Activated B cell treated with CpG ODN at 0.5 μM for 24 hours (primary cell): ENCODE data around the gene KCNQ2. TPM values are rescaled to one million over a fixed set of nuclear protein-coding genes. Genes with fewer than 3 reads are reported as not detected.

Source experiments
- ATAC-seq: fragments of 200-7000 bp; cut with Tn5 transposase; one replicate; pipeline ENCODE4 v1.10.0; 2021; ENCODE audit warnings: low read depth, mild to moderate bottlenecking, moderate library complexity
- CTCF ChIA-PET: fragments of 350-600 bp; sonication (Branson Sonifier 250); formaldehyde crosslinking; loops from one replicate; lab custom pipeline; 2021; ENCODE audit warnings: antibody characterized with exemption; lab: Charles Lee
- POLR2A ChIA-PET: fragments of 350-600 bp; sonication (Branson Sonifier 250); formaldehyde crosslinking; loops from one replicate; lab custom pipeline; 2021; ENCODE audit warnings: antibody characterized with exemption; lab: Charles Lee
- DNase-seq: peaks from one replicate; pipeline ENCODE4 v3.0.0; 2022
- H3K27ac Mint-ChIP-seq: one replicate; pipeline ENCODE4 v1.8.0; 2020; ENCODE audit warnings: mixed read lengths
- H3K27me3 Mint-ChIP-seq: one replicate; pipeline ENCODE4 v1.8.0; 2021; ENCODE audit warnings: mixed read lengths
- H3K36me3 Mint-ChIP-seq: one replicate; pipeline ENCODE4 v1.8.0; 2021; ENCODE audit warnings: low read depth, mixed read lengths
- H3K4me1 Mint-ChIP-seq: one replicate; pipeline ENCODE4 v1.8.0; 2021; ENCODE audit warnings: mixed read lengths
- H3K4me3 Mint-ChIP-seq: one replicate; pipeline ENCODE4 v1.8.0; 2020; ENCODE audit warnings: mild to moderate bottlenecking, mixed read lengths
- H3K9me3 Mint-ChIP-seq: one replicate; pipeline ENCODE4 v1.8.0; 2020; ENCODE audit warnings: mixed read lengths
- CTCF ChIP-seq: fragments of 200-600 bp; IDR thresholded peaks from one replicate; pipeline ENCODE4 v1.8.0; 2022; ENCODE audit warnings: antibody characterized with exemption, mild to moderate bottlenecking
- intact Hi-C: fragments of 100-400 bp; cut with micrococcal nuclease; formaldehyde crosslinking; loops from one replicate; pipeline ENCODE4 v1.15.1; 2024
- total RNA-seq: library from RNA; stranded (reverse); gene quantifications from 2 replicates; pipeline ENCODE4 v1.2.3, GENCODE V29; 2022

Gene KCNQ2
- total RNA-seq, 1 donor from 2014 or later, result not detected

GRCh38 chr20:63359937-63360849, 112.3 kb downstream of the KCNQ2 start:
- Mint-ChIP-seq H3K27me3 (peaks cover 18% of the 10 kb centered on the region), H3K36me3 (no peaks in the 10 kb centered on the region), H3K4me1 (peaks cover 4% of the 10 kb centered on the region), H3K9me3 (no peaks in the 10 kb centered on the region), H3K27ac (no peak overlapping the region), H3K4me3 (no peak overlapping the region)
- DNase-seq, result no peak
- ATAC-seq, result no peak
- ChIA-PET POLR2A (no interaction called here), CTCF (no interaction called here)
- intact Hi-C loops, result no loop called here
- no peak for TF ChIP-seq CTCF

GRCh38 chr20:63359164-63359934, 113.1 kb downstream of the KCNQ2 start:
- peaks cover 18% of the 10 kb centered on the region for H3K27me3 Mint-ChIP-seq
- peaks cover 4% of the 10 kb centered on the region for H3K4me1 Mint-ChIP-seq
- CTCF ChIA-PET, result no interaction called here
- no peak for TF ChIP-seq CTCF
- H3K4me3 Mint-ChIP-seq, result no peak overlapping the region
- intact Hi-C loops, result no loop called here
- no peaks in the 10 kb centered on the region for H3K9me3 Mint-ChIP-seq
- POLR2A ChIA-PET, result no interaction called here
- ATAC-seq, result no peak
- no peak overlapping the region for H3K27ac Mint-ChIP-seq
- no peaks in the 10 kb centered on the region for H3K36me3 Mint-ChIP-seq
- no peak for DNase-seq

- TF ChIP-seq CTCF, result no peak
- ATAC-seq (no peak), DNase-seq (no peak)
- CTCF ChIA-PET, result no interaction called here
- Mint-ChIP-seq H3K4me1 (peaks cover 4% of the 10 kb centered on the region), H3K27me3 (peaks cover 16% of the 10 kb centered on the region), H3K36me3 (no peaks in the 10 kb centered on the region), H3K9me3 (no peaks in the 10 kb centered on the region), H3K4me3 (no peak overlapping the region), H3K27ac (no peak overlapping the region)
- POLR2A ChIA-PET, result no interaction called here
- intact Hi-C loops, result no loop called here
Observed at GRCh38 chr20:63357921-63358905, 114.2 kb downstream of the KCNQ2 start.

GRCh38 chr20:63356931-63357879, 115.2 kb downstream of the KCNQ2 start:
- DNase-seq (no peak), ATAC-seq (no peak)
- Mint-ChIP-seq H3K27ac (no peak overlapping the region), H3K27me3 (peaks cover 8% of the 10 kb centered on the region), H3K36me3 (no peaks in the 10 kb centered on the region), H3K4me3 (no peak overlapping the region), H3K4me1 (no peaks in the 10 kb centered on the region), H3K9me3 (no peaks in the 10 kb centered on the region)
- no peak for TF ChIP-seq CTCF
- intact Hi-C loops, result no loop called here
- ChIA-PET POLR2A (no interaction called here), CTCF (no interaction called here)
